GM18526 (cell line): ENCODE data around the gene FAM222B.

ENCODE experiments used
- POLR2A ChIP-seq: IDR thresholded peaks from 3 replicates; pipeline ENCODE4 v1.6.1; 2011; ENCODE audit not compliant: insufficient read length; ENCODE audit errors: extremely low read depth

The FAM222B gene

GRCh38 chr17:28760601-28761562, 81.7 kb downstream of the FAM222B start:
- TF ChIP-seq POLR2A = no peak

GRCh38 chr17:28759256-28759865, 83.2 kb downstream of the FAM222B start:
- TF ChIP-seq POLR2A = no peak

GRCh38 chr17:28758411-28759121, 84.0 kb downstream of the FAM222B start:
- TF ChIP-seq POLR2A = no peak

GRCh38 chr17:28756049-28756804, 86.4 kb downstream of the FAM222B start:
- TF ChIP-seq POLR2A = no peak

- TF ChIP-seq POLR2A = no peak
Observed at GRCh38 chr17:28755486-28755885, 87.1 kb downstream of the FAM222B start.

- TF ChIP-seq POLR2A = no peak
Observed at GRCh38 chr17:28751600-28752366, 90.8 kb downstream of the FAM222B start.

GRCh38 chr17:28750178-28751047, 92.2 kb downstream of the FAM222B start:
- TF ChIP-seq POLR2A = no peak

- no peak for TF ChIP-seq POLR2A
Observed at GRCh38 chr17:28749516-28750177, 92.9 kb downstream of the FAM222B start.

GRCh38 chr17:28748852-28749515, 93.6 kb downstream of the FAM222B start:
- no peak for TF ChIP-seq POLR2A

- TF ChIP-seq POLR2A = no peak
Observed at GRCh38 chr17:28747801-28748750, 94.5 kb downstream of the FAM222B start.

GRCh38 chr17:28747051-28747691, 95.4 kb downstream of the FAM222B start:
- TF ChIP-seq POLR2A = peak; percentile 3
